Fibroblast of lung (primary cell): Measurements from ENCODE around the gene CCDC192.

Experiments used
- EZH2 ChIP-seq: IDR thresholded peaks from 2 replicates; pipeline ENCODE4 v1.5.1; 2012; ENCODE audit warnings: low read length, control low read depth, mild to moderate bottlenecking; ENCODE audit errors: missing control alignments
- TF ChIP-seq, protein P1 (sequence below), 2 donors: IDR thresholded peaks in 1 of 2; conservative IDR thresholded peaks in 1 of 2; 1 replicate in 1 of 2; 2 replicates in 1 of 2; pipeline ENCODE4 v1.5.1; 2011 to 2012; ENCODE audit warnings: low read length in 2 of 2, control low read depth in 1 of 2, inconsistent platforms in 1 of 2, low read depth in 1 of 2, mild to moderate bottlenecking in 1 of 2

GRCh38 chr5:127854520-127854919, 151.3 kb downstream of the CCDC192 start:
- TF ChIP-seq, protein P1, sequence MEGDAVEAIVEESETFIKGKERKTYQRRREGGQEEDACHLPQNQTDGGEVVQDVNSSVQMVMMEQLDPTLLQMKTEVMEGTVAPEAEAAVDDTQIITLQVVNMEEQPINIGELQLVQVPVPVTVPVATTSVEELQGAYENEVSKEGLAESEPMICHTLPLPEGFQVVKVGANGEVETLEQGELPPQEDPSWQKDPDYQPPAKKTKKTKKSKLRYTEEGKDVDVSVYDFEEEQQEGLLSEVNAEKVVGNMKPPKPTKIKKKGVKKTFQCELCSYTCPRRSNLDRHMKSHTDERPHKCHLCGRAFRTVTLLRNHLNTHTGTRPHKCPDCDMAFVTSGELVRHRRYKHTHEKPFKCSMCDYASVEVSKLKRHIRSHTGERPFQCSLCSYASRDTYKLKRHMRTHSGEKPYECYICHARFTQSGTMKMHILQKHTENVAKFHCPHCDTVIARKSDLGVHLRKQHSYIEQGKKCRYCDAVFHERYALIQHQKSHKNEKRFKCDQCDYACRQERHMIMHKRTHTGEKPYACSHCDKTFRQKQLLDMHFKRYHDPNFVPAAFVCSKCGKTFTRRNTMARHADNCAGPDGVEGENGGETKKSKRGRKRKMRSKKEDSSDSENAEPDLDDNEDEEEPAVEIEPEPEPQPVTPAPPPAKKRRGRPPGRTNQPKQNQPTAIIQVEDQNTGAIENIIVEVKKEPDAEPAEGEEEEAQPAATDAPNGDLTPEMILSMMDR (conservative IDR thresholded peaks at IDR 0.05 in 1 of 2, IDR thresholded peaks at IDR 0.05 in 1 of 2; ENCODE audit: low read depth in 1 of 2, low read length in 2 of 2): no peak
- no peak for TF ChIP-seq EZH2
